ENCODE results near the gene CAMK2N1.

The CAMK2N1 gene

GRCh38 chr1:20478057-20478635 is 7.9 kb downstream of the CAMK2N1 start:
- no peak for DNase-seq (ENCODE audit: low spot score)

GRCh38 chr1:20477348-20478056 is 8.5 kb downstream of the CAMK2N1 start:
- no peak for DNase-seq (ENCODE audit: low spot score)

GRCh38 chr1:20476265-20477038 is 9.6 kb downstream of the CAMK2N1 start:
- peak; percentile 79 for DNase-seq (ENCODE audit: low spot score)

- DNase-seq (ENCODE audit: low spot score): no peak
Observed at GRCh38 chr1:20474996-20475395, 11.0 kb downstream of the CAMK2N1 start.

GRCh38 chr1:20474333-20474975 is 11.6 kb downstream of the CAMK2N1 start:
- no peak for DNase-seq (ENCODE audit: low spot score)

GRCh38 chr1:20473894-20474293 is 12.1 kb downstream of the CAMK2N1 start:
- no peak for DNase-seq (ENCODE audit: low spot score)

GRCh38 chr1:20472860-20473711 is 12.9 kb downstream of the CAMK2N1 start:
- DNase-seq (ENCODE audit: low spot score): no peak

GRCh38 chr1:20472121-20472520 is 13.9 kb downstream of the CAMK2N1 start:
- no peak for DNase-seq (ENCODE audit: low spot score)

GRCh38 chr1:20470194-20470593 is 15.8 kb downstream of the CAMK2N1 start:
- DNase-seq (ENCODE audit: low spot score): no peak

- no peak for DNase-seq (ENCODE audit: low spot score)
Observed at GRCh38 chr1:20469406-20470076, 16.5 kb downstream of the CAMK2N1 start.

- DNase-seq (ENCODE audit: low spot score): no peak
Observed at GRCh38 chr1:20466273-20466672, 19.7 kb downstream of the CAMK2N1 start.

GRCh38 chr1:20465187-20465586 is 20.8 kb downstream of the CAMK2N1 start:
- no peak for DNase-seq (ENCODE audit: low spot score)

- no peak for DNase-seq (ENCODE audit: low spot score)
Observed at GRCh38 chr1:20463502-20463901, 22.5 kb downstream of the CAMK2N1 start.

GRCh38 chr1:20462397-20462796 is 23.6 kb downstream of the CAMK2N1 start:
- no peak for DNase-seq (ENCODE audit: low spot score)

- DNase-seq (ENCODE audit: low spot score): no peak
Observed at GRCh38 chr1:20458717-20459116, 27.3 kb downstream of the CAMK2N1 start.

- DNase-seq (ENCODE audit: low spot score): no peak
Observed at GRCh38 chr1:20454004-20454403, 32.0 kb downstream of the CAMK2N1 start.

GRCh38 chr1:20449735-20450311 is 36.2 kb downstream of the CAMK2N1 start:
- no peak for DNase-seq (ENCODE audit: low spot score)

GRCh38 chr1:20448671-20449071 is 37.3 kb downstream of the CAMK2N1 start:
- DNase-seq (ENCODE audit: low spot score): no peak

- no peak for DNase-seq (ENCODE audit: low spot score)
Observed at GRCh38 chr1:20447794-20448193, 38.2 kb downstream of the CAMK2N1 start.

- no peak for DNase-seq (ENCODE audit: low spot score)
Observed at GRCh38 chr1:20446796-20447195, 39.2 kb downstream of the CAMK2N1 start.

- no peak for DNase-seq (ENCODE audit: low spot score)
Observed at GRCh38 chr1:20445956-20446355, 40.1 kb downstream of the CAMK2N1 start.

All from HuH-7 (cell line).